GM19238 (cell line): Measurements from ENCODE around the gene LRP6.

Source experiments
- DNase-seq: peaks from one replicate; pipeline ENCODE4 v3.0.0; 2011; ENCODE audit warnings: low spot score; ENCODE audit not compliant: insufficient read length

Gene LRP6

GRCh38 chr12:12083688-12084087 lies 183.2 kb downstream of the LRP6 start:
- no peak for DNase-seq

- DNase-seq, result peak; percentile 45
These were observed 184.9 kb downstream of the LRP6 start for GRCh38 chr12:12081836-12082497.

- no peak for DNase-seq
These were observed 187.6 kb downstream of the LRP6 start for GRCh38 chr12:12079291-12079690.

GRCh38 chr12:12072064-12072760 lies 194.6 kb downstream of the LRP6 start:
- DNase-seq, result no peak

- DNase-seq, result peak; percentile 16
These were observed 195.9 kb downstream of the LRP6 start, which contains the start of gene BCL2L14 for GRCh38 chr12:12070674-12071656. Gene BCL2L14, plus strand, starts transcription at chr12:12070939. Its CDS starts 8,367 bp downstream, at chr12:12079306.

GRCh38 chr12:12069821-12070548 lies 196.9 kb downstream of the LRP6 start:
- DNase-seq, result no peak

- no peak for DNase-seq
These were observed 198.1 kb downstream of the LRP6 start for GRCh38 chr12:12068751-12069150.
